ENCODE data around the gene RFC2. TPM values are rescaled to one million over a fixed set of nuclear protein-coding genes. Genes with fewer than 3 reads are reported as not detected.

RFC2 gene
- total and polyA plus RNA-seq, 2 experiments from 2014 or later = 23.1 to 33.2 TPM

DNA sequence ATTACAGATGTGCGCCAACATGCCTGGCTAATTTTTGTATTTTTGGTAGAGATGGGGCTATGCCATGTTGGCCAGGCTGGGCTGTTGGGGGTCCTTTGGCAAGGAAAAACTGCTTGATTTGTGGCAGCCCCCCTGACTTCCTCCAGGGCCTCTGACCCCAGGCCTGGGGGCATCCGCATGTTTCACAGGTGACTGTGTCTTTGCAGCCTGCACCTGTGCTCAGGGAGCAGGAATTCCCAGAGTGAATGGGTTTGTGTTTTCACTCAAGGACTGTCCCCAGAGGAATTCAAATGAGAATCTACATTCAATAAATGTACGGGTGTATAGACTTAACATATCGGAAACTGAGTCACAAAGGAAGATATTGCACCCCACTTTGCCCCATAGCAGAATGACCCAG lies 23.4 kb upstream of the RFC2 start:
- WGBS, 2 experiments (ENCODE audit: low coverage in 1 of 2, low lambda C conversion rate in 2 of 2, missing lambda C conversion rate in 2 of 2) = 96 to 97% methylated on average over 4 of the region's 4 CpGs
- DNase-seq = no peak
- no peak overlapping the region for H3K4me2 ChIP-seq (ENCODE audit: unreplicated experiment)
- H3K27ac ChIP-seq = no peak overlapping the region
- no peak overlapping the region for H3K9ac ChIP-seq
- no peak overlapping the region for H3K4me3 ChIP-seq
- H3K4me1 ChIP-seq (ENCODE audit: insufficient read depth) = peaks cover 31% of the 10 kb centered on the region
- H3K9me3 ChIP-seq (ENCODE audit: low read depth) = no peaks in the 10 kb centered on the region
- no peaks in the 10 kb centered on the region for H3K36me3 ChIP-seq (ENCODE audit: low read depth)
- H3F3A ChIP-seq (ENCODE audit: insufficient read depth) = peaks cover 13% of the 10 kb centered on the region
- H2AFZ ChIP-seq = no peak overlapping the region
- H3K27me3 ChIP-seq (replicated peaks; ENCODE audit: insufficient read depth) = no peaks in the 10 kb centered on the region
- TF ChIP-seq EZH2 (IDR thresholded peaks at IDR 0.05; ENCODE audit: insufficient read depth, poor library complexity, severe bottlenecking) (no peak), EZH2phosphoT487 (IDR thresholded peaks at IDR 0.05; ENCODE audit: insufficient read depth, low read depth) (no peak)
- no peaks in the 10 kb centered on the region for H4K20me1 ChIP-seq (ENCODE audit: insufficient read depth)
- no peaks in the 10 kb centered on the region for H3K9me2 ChIP-seq (ENCODE audit: insufficient read depth)
- in situ Hi-C loops (cut with MboI) = no loop called here
- H3K79me2 ChIP-seq (ENCODE audit: insufficient read depth) = no peaks in the 10 kb centered on the region

DNA sequence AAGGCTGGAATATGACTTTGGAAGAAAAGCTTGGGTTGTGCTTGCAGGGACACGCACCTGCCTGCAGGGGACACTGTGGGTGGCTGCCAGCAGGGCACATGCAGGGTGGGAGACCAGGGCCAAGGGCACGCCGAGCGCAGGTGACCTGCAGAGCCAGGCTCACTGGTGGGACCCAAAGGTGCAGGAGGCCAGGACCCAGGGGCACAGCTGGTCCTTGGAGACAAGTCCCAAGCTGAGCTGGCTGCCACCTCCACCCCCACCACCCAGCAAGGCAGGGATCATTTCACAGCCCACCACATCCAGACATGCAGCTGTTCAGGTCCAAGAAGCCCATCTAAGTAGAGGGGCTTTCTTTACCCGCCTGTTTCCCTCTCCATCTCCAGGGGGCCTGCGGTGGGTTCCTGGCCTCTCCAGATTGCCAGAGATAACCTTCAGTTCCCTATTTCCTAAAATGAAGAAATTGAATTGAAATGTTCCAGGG lies 21.2 kb upstream of the RFC2 start:
- Histone ChIP-seq H3F3A (ENCODE audit: insufficient read depth) (peaks cover 18% of the 10 kb centered on the region), H3K36me3 (ENCODE audit: low read depth) (no peaks in the 10 kb centered on the region), H2AFZ (no peak overlapping the region), H3K79me2 (ENCODE audit: insufficient read depth) (no peaks in the 10 kb centered on the region), H3K9ac (no peak overlapping the region), H3K4me3 (no peak overlapping the region), H3K9me3 (ENCODE audit: low read depth) (no peaks in the 10 kb centered on the region), H4K20me1 (ENCODE audit: insufficient read depth) (no peaks in the 10 kb centered on the region), H3K27me3 (replicated peaks; ENCODE audit: insufficient read depth) (no peaks in the 10 kb centered on the region), H3K4me1 (ENCODE audit: insufficient read depth) (peaks cover 31% of the 10 kb centered on the region), H3K4me2 (ENCODE audit: unreplicated experiment) (no peak overlapping the region), H3K9me2 (ENCODE audit: insufficient read depth) (no peaks in the 10 kb centered on the region), H3K27ac (no peak overlapping the region)
- TF ChIP-seq EZH2phosphoT487 (IDR thresholded peaks at IDR 0.05; ENCODE audit: insufficient read depth, low read depth) = no peak
- no peak for TF ChIP-seq EZH2 (IDR thresholded peaks at IDR 0.05; ENCODE audit: insufficient read depth, poor library complexity, severe bottlenecking)
- in situ Hi-C loops (cut with MboI) = no loop called here
- WGBS, 2 experiments (ENCODE audit: low coverage in 1 of 2, low lambda C conversion rate in 2 of 2, missing lambda C conversion rate in 2 of 2) = 82 to 93% methylated on average over 6 of the region's 6 CpGs
- no peak for DNase-seq

GRCh38 chr7:74272305-74273038 lies 18.3 kb upstream of the RFC2 start:
- 4 to 7% methylated on average over 10 of the region's 10 CpGs for WGBS, 2 experiments (ENCODE audit: low coverage in 1 of 2, low lambda C conversion rate in 2 of 2, missing lambda C conversion rate in 2 of 2)
- H2AFZ ChIP-seq = peak overlapping the region; percentile 51
- H3K9me2 ChIP-seq (ENCODE audit: insufficient read depth) = no peaks in the 10 kb centered on the region
- no peaks in the 10 kb centered on the region for H4K20me1 ChIP-seq (ENCODE audit: insufficient read depth)
- peak overlapping the region; percentile 98 for H3K27ac ChIP-seq
- no peaks in the 10 kb centered on the region for H3K27me3 ChIP-seq (replicated peaks; ENCODE audit: insufficient read depth)
- no peaks in the 10 kb centered on the region for H3K79me2 ChIP-seq (ENCODE audit: insufficient read depth)
- in situ Hi-C loops (cut with MboI) = no loop called here
- peaks cover 18% of the 10 kb centered on the region for H3K4me1 ChIP-seq (ENCODE audit: insufficient read depth)
- peaks cover 14% of the 10 kb centered on the region for H3F3A ChIP-seq (ENCODE audit: insufficient read depth)
- TF ChIP-seq EZH2phosphoT487 (IDR thresholded peaks at IDR 0.05; ENCODE audit: insufficient read depth, low read depth) (no peak), EZH2 (IDR thresholded peaks at IDR 0.05; ENCODE audit: insufficient read depth, poor library complexity, severe bottlenecking) (no peak)
- DNase-seq = peak; percentile 97
- no peaks in the 10 kb centered on the region for H3K36me3 ChIP-seq (ENCODE audit: low read depth)
- H3K4me2 ChIP-seq (ENCODE audit: unreplicated experiment) = peak overlapping the region; percentile 59
- peak overlapping the region; percentile 75 for H3K9ac ChIP-seq
- peak overlapping the region; percentile 46 for H3K4me3 ChIP-seq
- no peaks in the 10 kb centered on the region for H3K9me3 ChIP-seq (ENCODE audit: low read depth)

DNA sequence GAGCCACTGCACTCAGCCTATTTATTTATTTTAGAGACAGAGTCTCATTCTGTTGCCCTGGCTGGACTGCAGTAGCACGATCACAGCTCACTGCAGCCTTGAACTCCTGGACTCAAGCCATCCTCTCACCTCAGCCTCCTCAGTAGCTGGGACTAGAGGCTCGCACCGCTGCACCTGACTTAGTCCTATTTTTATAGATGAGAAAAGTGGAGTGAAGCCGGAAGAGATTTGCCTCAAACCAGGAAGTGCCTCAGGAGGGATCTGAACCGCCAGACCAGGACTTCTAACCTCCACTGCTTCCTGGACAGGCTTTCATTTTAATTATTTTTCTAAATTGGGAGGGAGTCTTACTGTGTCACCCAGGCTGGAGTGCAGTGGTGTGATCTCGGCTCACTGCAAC lies 17.5 kb upstream of the RFC2 start:
- in situ Hi-C loops (cut with MboI) = no loop called here
- H3K9me2 ChIP-seq (ENCODE audit: insufficient read depth) = no peaks in the 10 kb centered on the region
- peaks cover 14% of the 10 kb centered on the region for H3F3A ChIP-seq (ENCODE audit: insufficient read depth)
- no peak for DNase-seq
- H3K27ac ChIP-seq = peak overlapping the region; percentile 98
- no peaks in the 10 kb centered on the region for H3K27me3 ChIP-seq (replicated peaks; ENCODE audit: insufficient read depth)
- no peaks in the 10 kb centered on the region for H3K36me3 ChIP-seq (ENCODE audit: low read depth)
- no peaks in the 10 kb centered on the region for H4K20me1 ChIP-seq (ENCODE audit: insufficient read depth)
- H2AFZ ChIP-seq = peak overlapping the region; percentile 51
- H3K79me2 ChIP-seq (ENCODE audit: insufficient read depth) = no peaks in the 10 kb centered on the region
- no peak overlapping the region for H3K4me3 ChIP-seq
- 94 to 98% methylated on average over 6 of the region's 6 CpGs for WGBS, 2 experiments (ENCODE audit: low coverage in 1 of 2, low lambda C conversion rate in 2 of 2, missing lambda C conversion rate in 2 of 2)
- no peak for TF ChIP-seq EZH2 (IDR thresholded peaks at IDR 0.05; ENCODE audit: insufficient read depth, poor library complexity, severe bottlenecking)
- no peak for TF ChIP-seq EZH2phosphoT487 (IDR thresholded peaks at IDR 0.05; ENCODE audit: insufficient read depth, low read depth)
- peak overlapping the region; percentile 59 for H3K4me2 ChIP-seq (ENCODE audit: unreplicated experiment)
- peaks cover 18% of the 10 kb centered on the region for H3K4me1 ChIP-seq (ENCODE audit: insufficient read depth)
- H3K9me3 ChIP-seq (ENCODE audit: low read depth) = no peaks in the 10 kb centered on the region
- H3K9ac ChIP-seq = peak overlapping the region; percentile 75

All from GM23248 (cell line).